H1 (cell line): ENCODE results near the gene FAT1. TPM values are rescaled to one million over a fixed set of nuclear protein-coding genes. Genes with fewer than 3 reads are reported as not detected.

Experiments used
- CTCF ChIA-PET: fragments of 300-600 bp; sonication (Branson Sonifier 250); formaldehyde crosslinking; loops from one replicate; lab custom pipeline; 2021; ENCODE audit not compliant: partially characterized antibody; lab: Charles Lee
- POLR2A ChIA-PET: fragments of 300-600 bp; sonication (Branson Sonifier 250); formaldehyde crosslinking; loops from one replicate; lab custom pipeline; 2021; ENCODE audit warnings: inconsistent platforms; ENCODE audit not compliant: partially characterized antibody; lab: Charles Lee
- DNase-seq, 2 experiments: peaks; one replicate each; pipeline versions ENCODE4 v3.0.0 to v3.0.0-alpha.2; 2010 to 2022; ENCODE audit warnings: low spot score in 2 of 2, low read depth in 1 of 2, mixed read lengths in 1 of 2
- FAIRE-seq: peaks from 2 replicates; lab custom pipeline; 2011; peaks lifted over from hg19 to GRCh38; lab: Jason Lieb, UNC
- H2AFZ ChIP-seq: 2 replicates; pipeline ENCODE4 v1.8.1; 2012; ENCODE audit warnings: low read length, inconsistent platforms
- H2AK5ac ChIP-seq: 2 replicates; pipeline ENCODE4 v1.6.1; 2013; ENCODE audit warnings: low read depth, low read length
- H2BK120ac ChIP-seq: replicated peaks from 2 replicates; pipeline ENCODE3; 2013; ENCODE audit warnings: low read depth, low read length, inconsistent platforms
- H2BK12ac ChIP-seq: 2 replicates; pipeline ENCODE4 v1.6.1; 2013; ENCODE audit warnings: low read depth, low read length
- H2BK15ac ChIP-seq: 2 replicates; pipeline ENCODE4 v1.6.1; 2013; ENCODE audit warnings: low read length
- H2BK20ac ChIP-seq: 2 replicates; pipeline ENCODE4 v1.6.1; 2013; ENCODE audit warnings: low read length
- H2BK5ac ChIP-seq: 2 replicates; pipeline ENCODE4 v1.6.1; 2013; ENCODE audit warnings: low read depth, low read length
- H3K14ac ChIP-seq: 2 replicates; pipeline ENCODE4 v1.6.1; 2013; ENCODE audit warnings: inconsistent platforms; ENCODE audit not compliant: insufficient read length
- H3K18ac ChIP-seq: 2 replicates; pipeline ENCODE4 v1.6.1; 2013; ENCODE audit warnings: low read length; ENCODE audit errors: extremely low read depth
- H3K23ac ChIP-seq: 2 replicates; pipeline ENCODE4 v1.6.1; 2013; ENCODE audit warnings: inconsistent platforms; ENCODE audit not compliant: insufficient read length
- H3K23me2 ChIP-seq: 2 replicates; pipeline ENCODE4 v1.6.1; 2013; ENCODE audit warnings: low read depth, low read length
- H3K27ac ChIP-seq: 2 replicates; pipeline ENCODE4 v1.6.1; 2011; ENCODE audit warnings: low read depth, low read length, inconsistent platforms
- H3K27me3 ChIP-seq, 4 experiments: replicated peaks in 1 of 4; 1 replicate in 1 of 4; 2 replicates in 3 of 4; pipeline versions ENCODE4 v1.6.1 to v1.8.1; 2011 to 2013; ENCODE audit warnings: low read length in 3 of 4, mild to moderate bottlenecking in 3 of 4, inconsistent platforms in 2 of 4, mixed read lengths in 2 of 4, moderate library complexity in 1 of 4; ENCODE audit not compliant: control insufficient read depth in 3 of 4, insufficient read depth in 3 of 4; ENCODE audit errors: extremely low read depth in 1 of 4
- H3K36me3 ChIP-seq, 4 experiments: 2 replicates each; pipeline versions ENCODE4 v1.6.1 to v1.8.1; 2011 to 2013; ENCODE audit warnings: mild to moderate bottlenecking in 4 of 4, low read length in 3 of 4, moderate library complexity in 2 of 4, control low read depth in 1 of 4, inconsistent platforms in 1 of 4; ENCODE audit not compliant: insufficient read depth in 4 of 4, control insufficient read depth in 2 of 4
- H3K4ac ChIP-seq: replicated peaks from 2 replicates; pipeline ENCODE3; 2013; ENCODE audit warnings: low read length, low read depth, mixed read lengths, inconsistent platforms; ENCODE audit not compliant: insufficient read length
- H3K4me1 ChIP-seq, 4 experiments: replicated peaks in 1 of 4; 1 replicate in 1 of 4; 2 replicates in 3 of 4; pipeline versions ENCODE4 v1.6.1 to v1.8.1; 2011 to 2013; ENCODE audit warnings: low read length in 3 of 4, inconsistent platforms in 2 of 4, mixed read lengths in 1 of 4; ENCODE audit not compliant: insufficient read depth in 4 of 4, control insufficient read depth in 3 of 4
- H3K4me2 ChIP-seq, 2 experiments: 2 replicates each; pipeline versions ENCODE4 v1.6.1 to v1.8.1; 2011 to 2013; ENCODE audit warnings: low read depth in 2 of 2, low read length in 2 of 2, control low read depth in 1 of 2, inconsistent platforms in 1 of 2, mild to moderate bottlenecking in 1 of 2; ENCODE audit not compliant: insufficient read depth in 1 of 2
- H3K4me3 ChIP-seq, 4 experiments: fragments of 200-600, 300-600 bp in 1 of 4; sonication (generic), shearing (Covaris generic), sonication (Bioruptor Twin) in 1 of 4; 2 replicates each; pipeline versions ENCODE4 v1.5.1 to v1.8.1; 2011 to 2016; ENCODE audit warnings: low read length in 4 of 4, low read depth in 3 of 4, control low read depth in 2 of 4, inconsistent platforms in 2 of 4, mild to moderate bottlenecking in 2 of 4, mixed read lengths in 1 of 4, moderate library complexity in 1 of 4; ENCODE audit not compliant: insufficient read depth in 2 of 4; ENCODE audit errors: extremely low read depth in 1 of 4
- H3K56ac ChIP-seq: replicated peaks from 2 replicates; pipeline ENCODE3; 2013; ENCODE audit warnings: low read depth, mild to moderate bottlenecking, mixed read lengths, low read length, inconsistent platforms; ENCODE audit not compliant: insufficient read length
- H3K79me1 ChIP-seq: 2 replicates; pipeline ENCODE4 v1.6.1; 2013; ENCODE audit warnings: low read depth, low read length, control low read depth
- H3K79me2 ChIP-seq, 2 experiments: 2 replicates each; pipeline versions ENCODE4 v1.6.1 to v1.8.1; 2012 to 2013; ENCODE audit warnings: low read length in 2 of 2, mild to moderate bottlenecking in 2 of 2, inconsistent platforms in 1 of 2; ENCODE audit not compliant: insufficient read depth in 2 of 2, control insufficient read depth in 1 of 2
- H3K9ac ChIP-seq, 4 experiments: replicated peaks in 1 of 4; 1 replicate in 1 of 4; 2 replicates in 3 of 4; pipeline versions ENCODE4 v1.6.1 to v1.8.1; 2011 to 2013; ENCODE audit warnings: low read depth in 3 of 4, low read length in 3 of 4, control low read depth in 2 of 4, mild to moderate bottlenecking in 2 of 4, moderate library complexity in 2 of 4, inconsistent platforms in 1 of 4; ENCODE audit errors: extremely low read depth in 1 of 4
- H3K9me3 ChIP-seq, 2 experiments: 2 replicates each; pipeline versions ENCODE4 v1.6.1 to v1.8.1; 2012 to 2013; ENCODE audit warnings: mild to moderate bottlenecking in 2 of 2, moderate library complexity in 2 of 2, control low read depth in 1 of 2, inconsistent platforms in 1 of 2, low read depth in 1 of 2, low read length in 1 of 2, mixed read lengths in 1 of 2; ENCODE audit not compliant: insufficient read depth in 2 of 2
- H4K20me1 ChIP-seq, 2 experiments: replicated peaks in 1 of 2; 2 replicates each; pipeline versions ENCODE3 to v1.8.1; 2011 to 2013; ENCODE audit warnings: inconsistent platforms in 2 of 2, low read length in 2 of 2, mild to moderate bottlenecking in 1 of 2; ENCODE audit not compliant: insufficient read depth in 2 of 2, control insufficient read depth in 1 of 2
- H4K5ac ChIP-seq: 2 replicates; pipeline ENCODE4 v1.6.1; 2013; ENCODE audit warnings: low read length, low read depth, mixed read lengths, inconsistent platforms; ENCODE audit not compliant: insufficient read length
- H4K8ac ChIP-seq: 2 replicates; pipeline ENCODE4 v1.8.0; 2013; ENCODE audit warnings: mild to moderate bottlenecking, moderate library complexity, low read length, inconsistent platforms; ENCODE audit not compliant: insufficient read depth; ENCODE audit errors: extremely low read depth
- H4K91ac ChIP-seq: replicated peaks from 2 replicates; pipeline ENCODE3; 2013; ENCODE audit warnings: low read length, mixed read lengths, inconsistent platforms; ENCODE audit not compliant: insufficient read length
- BCL11A ChIP-seq, 2 experiments: IDR thresholded peaks; one replicate each; pipeline ENCODE4 v1.6.1; 2011; ENCODE audit warnings: low read depth in 2 of 2, low read length in 2 of 2, mild to moderate bottlenecking in 2 of 2
- RXRA ChIP-seq: IDR thresholded peaks from 2 replicates; pipeline ENCODE4 v1.6.1; 2011; ENCODE audit warnings: low read depth, mild to moderate bottlenecking, low read length, moderate library complexity; ENCODE audit not compliant: insufficient read depth
- WGBS, 2 experiments: shearing (Covaris generic) in 1 of 2; methylation state at CpG; one replicate each; pipeline versions ENCODE4 v1.1.6 to v1.1.7; 2013 to 2015; ENCODE audit warnings: low lambda C conversion rate in 2 of 2, mixed read lengths in 2 of 2, inconsistent platforms in 1 of 2, low coverage in 1 of 2, missing lambda C conversion rate in 1 of 2; ENCODE audit not compliant: insufficient replicate concordance in 2 of 2, insufficient coverage in 1 of 2, insufficient read length in 1 of 2; ENCODE audit errors: extremely low coverage in 1 of 2, missing lambda C conversion rate in 1 of 2; 5-methylcytosine and 5-hydroxymethylcytosine counted together
- polyA plus RNA-seq, 7 experiments: library from polyadenylated mRNA; depleted of rRNA in 3 of 7; stranded (reverse) in 5 of 7; unstranded in 2 of 7; fragments of >200 nt in 5 of 7; fragments of 200-250 nt in 2 of 7; gene quantifications; 1 replicate in 5 of 7; 2 replicates in 1 of 7; 4 replicates in 1 of 7; pipeline versions ENCODE4 v1.2.1 to v1.2.3, GENCODE V29; 2011 to 2013; ENCODE audit warnings: missing spikeins in 2 of 7, mixed read lengths in 2 of 7
- total RNA-seq: library from RNA; stranded (reverse); fragmentation: NEBNext Ultra II Directional; extraction: Animal tissue kit (Norgen Biotek cat#: 25700); gene quantifications from 2 replicates; pipeline ENCODE4 v1.2.1, GENCODE V29; 2021

The FAT1 gene
- total and polyA plus RNA-seq, 2 of the 8 experiments (the other 6 are each of a cell fraction or from before 2014, with no cell fraction given), result 94.4 to 137 TPM

DNA sequence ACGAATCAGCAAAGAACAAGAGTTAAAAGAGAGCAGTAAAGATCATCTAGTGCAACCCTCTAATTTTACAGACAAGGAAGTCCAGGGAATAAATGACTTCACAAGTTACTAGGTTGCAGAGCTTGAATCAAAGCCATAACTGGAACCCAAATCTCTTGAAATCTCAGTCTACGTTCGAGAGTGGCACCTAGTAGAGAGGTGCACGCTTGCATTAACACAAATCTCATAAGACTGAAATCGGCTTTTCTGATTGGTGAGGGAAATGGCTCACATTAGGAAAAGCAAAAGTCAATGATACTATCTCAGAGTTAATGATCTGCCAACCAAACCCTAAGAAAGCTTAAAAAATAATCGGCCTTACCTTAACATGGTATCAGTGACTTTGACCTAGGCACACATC lies 43.0 kb downstream of the FAT1 start:
- no peaks in the 10 kb centered on the region for H4K20me1 ChIP-seq
- no peak for FAIRE-seq

More for the DNA sequence above, 43.0 kb downstream of the FAT1 start:
- H3K36me3 ChIP-seq, result peaks cover 0 to 10% (median 0%) of the 10 kb centered on the region in 4 experiments; a peak in 1 of 8 replicates
- H2BK120ac ChIP-seq, result no peak overlapping the region
- no peaks in the 10 kb centered on the region for H3K9me3 ChIP-seq
- 93% methylated on average over 6 of the region's 6 CpGs; no CpG with 5 or more reads in 1 of the 2 experiments for WGBS, 2 experiments
- 0 out of 2 replicates have a peak overlapping the region, but pooled peaks have one; percentile 1 for H2AK5ac ChIP-seq
- no peak overlapping the region for H2BK15ac ChIP-seq
- H3K79me2 ChIP-seq, result peaks cover 3 to 90% of the 10 kb centered on the region in 2 experiments; a peak in 3 of 4 replicates
- no peaks in the 10 kb centered on the region for H3K27me3 ChIP-seq
- no peak overlapping the region for H3K27ac ChIP-seq
- H2BK5ac ChIP-seq, result no peak overlapping the region; the same call in 1 of the 2 replicates
- H3K9ac ChIP-seq, result no peak overlapping the region
- H2BK20ac ChIP-seq, result no peak overlapping the region
- H3K4me2 ChIP-seq, result no peak overlapping the region
- peaks cover 2 to 32% (median 15%) of the 10 kb centered on the region in 4 experiments; a peak in 6 of 7 replicates for H3K4me1 ChIP-seq
- no peak overlapping the region for H2BK12ac ChIP-seq
- ChIA-PET CTCF (no interaction called here), POLR2A (interaction anchor here (0.7 kb wide), 1 partner anchor 1319 kb away, joined by 3 read pairs; no protein-coding TSS in a partner anchor)
- H4K8ac ChIP-seq, result no peak overlapping the region
- no peak overlapping the region for H4K91ac ChIP-seq
- H3K79me1 ChIP-seq, result peaks cover 7% of the 10 kb centered on the region; the same call in 1 of the 2 replicates
- H3K18ac ChIP-seq, result no peak overlapping the region
- no peak for DNase-seq
- H3K4me3 ChIP-seq, result no peak overlapping the region
- H3K23me2 ChIP-seq, result no peaks in the 10 kb centered on the region
- H2AFZ ChIP-seq, result no peak overlapping the region
- no peak overlapping the region for H3K14ac ChIP-seq
- H3K23ac ChIP-seq, result no peak overlapping the region
- H4K5ac ChIP-seq, result no peak overlapping the region
- no peak for TF ChIP-seq RXRA
- no peak for TF ChIP-seq BCL11A (IDR thresholded peaks at IDR 0.05; ENCODE audit: low read depth in 2 of 2, low read length in 2 of 2)
- no peak overlapping the region for H3K56ac ChIP-seq
- H3K4ac ChIP-seq, result no peak overlapping the region
